ENCODE data around the gene PKLR. TPM values are rescaled to one million over a fixed set of nuclear protein-coding genes. Genes with fewer than 3 reads are reported as not detected.

PKLR gene
- total and polyA plus RNA-seq, 2 donors (not counting 1 experiment from before 2014, with no cell fraction given) = not detected

DNA sequence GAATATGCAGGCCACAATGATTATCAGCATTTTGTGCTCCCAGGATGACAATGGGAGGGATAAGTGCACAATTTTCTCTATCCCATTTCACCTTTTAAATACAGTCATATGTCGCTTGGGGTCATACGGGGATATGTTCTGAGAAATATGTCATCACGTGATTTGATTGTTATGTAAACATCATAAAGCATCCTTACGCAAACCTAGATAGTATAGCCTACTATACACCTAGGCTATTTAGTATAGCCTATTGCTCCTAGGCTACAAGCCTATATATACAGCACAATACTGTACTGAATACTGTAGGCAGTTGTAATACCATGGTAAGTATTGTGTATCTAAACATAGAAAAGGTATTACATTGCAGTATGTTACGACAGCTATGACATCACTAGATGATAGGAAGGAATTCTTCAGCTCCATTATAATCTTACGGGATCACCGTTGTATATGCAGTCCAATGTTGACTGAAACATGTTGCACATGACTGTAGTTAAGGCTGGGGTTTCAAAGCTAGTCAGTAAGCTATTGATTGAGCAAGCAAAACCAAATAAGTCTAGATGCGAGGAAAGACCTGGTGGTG is 38.4 kb upstream of the PKLR start:
- no peak overlapping the region for H3K27ac ChIP-seq (ENCODE audit: low read length in 2 of 2)
- H2AFZ ChIP-seq (ENCODE audit: insufficient read depth, low read depth, low read length, poor library complexity, severe bottlenecking) = no peak overlapping the region
- H3K4me2 ChIP-seq (replicated peaks; ENCODE audit: low read depth, low read length, poor library complexity, severe bottlenecking) = no peak overlapping the region
- no peak overlapping the region for H3K27ac Mint-ChIP-seq
- TF ChIP-seq EZH2 (IDR thresholded peaks at IDR 0.05; ENCODE audit: borderline replicate concordance, insufficient read depth, low read depth, low read length, poor library complexity, severe bottlenecking) = no peak
- no peak for TF ChIP-seq CTCF (IDR thresholded peaks at IDR 0.05)
- H3K4me3 Mint-ChIP-seq = no peak overlapping the region
- no peak overlapping the region for H3K9ac ChIP-seq (ENCODE audit: low read length)
- ATAC-seq (ENCODE audit: low read depth) (no peak), DNase-seq (no peak)
- H4K20me1 ChIP-seq (ENCODE audit: control insufficient read depth, insufficient read depth, low read length, poor library complexity, severe bottlenecking) = peaks cover 4% of the 10 kb centered on the region
- 100% methylated on average over 4 of the region's 8 CpGs for WGBS (ENCODE audit: insufficient coverage)
- H3K79me2 ChIP-seq (ENCODE audit: control insufficient read depth, insufficient read depth, low read length) = no peaks in the 10 kb centered on the region
- no peaks in the 10 kb centered on the region for H3K9me3 Mint-ChIP-seq (ENCODE audit: insufficient read depth)
- H3K4me3 ChIP-seq (ENCODE audit: control extremely low read depth in 1 of 5, extremely low read depth in 1 of 5, insufficient read depth in 1 of 5, low read depth in 2 of 5, low read length in 4 of 5) = no peak overlapping the region
- ChIA-PET POLR2A (interaction anchor here (0.5 kb wide), 1 partner anchor 28 kb away, joined by 6 read pairs; no protein-coding TSS in a partner anchor), CTCF (interaction anchor here (1.1 to 1.5 kb wide), 2 partner anchors 17 to 165 kb away, joined by 4 to 5 read pairs; no protein-coding TSS in a partner anchor)
- intact Hi-C loops (cut with micrococcal nuclease) = no loop called here
- no peaks in the 10 kb centered on the region for H3K4me1 ChIP-seq (ENCODE audit: control insufficient read depth in 2 of 2, insufficient read depth in 2 of 2, low read length in 2 of 2)
- no peaks in the 10 kb centered on the region for H3K4me1 Mint-ChIP-seq
- H3K27me3 Mint-ChIP-seq = no peaks in the 10 kb centered on the region
- H3K27me3 ChIP-seq (replicated peaks in 1 of 4; ENCODE audit: control extremely low read depth in 1 of 4, control insufficient read depth in 3 of 4, insufficient read depth in 4 of 4, low read length in 3 of 4) = no peaks in the 10 kb centered on the region
- peaks cover 7 to 79% of the 10 kb centered on the region in 2 experiments for H3K36me3 ChIP-seq (replicated peaks in 1 of 2; ENCODE audit: control extremely low read depth in 1 of 2, control insufficient read depth in 1 of 2, extremely low read depth in 1 of 2, insufficient read depth in 2 of 2, low read length in 1 of 2)
- H3K9me3 ChIP-seq (ENCODE audit: control extremely low read depth in 1 of 3, control insufficient read depth in 2 of 3, insufficient read depth in 1 of 3, low read length in 2 of 3) = no peaks in the 10 kb centered on the region

DNA sequence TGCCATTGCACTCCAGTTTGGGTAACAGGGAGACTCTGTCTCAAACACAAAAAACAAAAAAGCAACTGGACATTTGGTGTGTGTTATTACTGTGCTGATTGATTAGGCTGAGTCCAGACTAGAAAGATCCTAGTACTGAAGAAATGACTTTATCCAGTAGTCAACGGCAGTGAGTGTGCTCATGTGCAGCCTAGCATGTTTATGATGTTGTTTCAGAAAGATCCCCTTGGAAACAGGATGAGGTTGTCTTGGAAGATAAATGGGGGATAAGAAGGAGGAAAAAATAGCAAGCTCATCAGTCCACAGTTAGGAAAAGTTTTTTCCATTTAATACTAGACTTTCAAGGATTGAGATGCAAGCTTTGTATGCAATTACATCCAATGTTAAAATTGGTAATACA is 33.7 kb upstream of the PKLR start:
- no peaks in the 10 kb centered on the region for H3K27me3 Mint-ChIP-seq
- no peaks in the 10 kb centered on the region for H3K27me3 ChIP-seq (replicated peaks in 1 of 4; ENCODE audit: control extremely low read depth in 1 of 4, control insufficient read depth in 3 of 4, insufficient read depth in 4 of 4, low read length in 3 of 4)
- WGBS (ENCODE audit: insufficient coverage) = 100% methylated on average over 1 of the region's 1 CpG
- H3K4me3 Mint-ChIP-seq = no peak overlapping the region
- intact Hi-C loops (cut with micrococcal nuclease) = no loop called here
- no peaks in the 10 kb centered on the region for H3K9me3 ChIP-seq (ENCODE audit: control extremely low read depth in 1 of 3, control insufficient read depth in 2 of 3, insufficient read depth in 1 of 3, low read length in 2 of 3)
- TF ChIP-seq CTCF (IDR thresholded peaks at IDR 0.05) = no peak
- TF ChIP-seq EZH2 (IDR thresholded peaks at IDR 0.05; ENCODE audit: borderline replicate concordance, insufficient read depth, low read depth, low read length, poor library complexity, severe bottlenecking) = no peak
- H3K4me1 ChIP-seq (ENCODE audit: control insufficient read depth in 2 of 2, insufficient read depth in 2 of 2, low read length in 2 of 2) = no peaks in the 10 kb centered on the region
- DNase-seq = no peak
- ChIA-PET CTCF (interaction anchor here (0.7 kb wide), 1 partner anchor 518 kb away, joined by 3 read pairs; no protein-coding TSS in a partner anchor), POLR2A (no interaction called here)
- H3K79me2 ChIP-seq (ENCODE audit: control insufficient read depth, insufficient read depth, low read length) = no peaks in the 10 kb centered on the region
- H3K27ac ChIP-seq (ENCODE audit: low read length in 2 of 2) = no peak overlapping the region
- no peak overlapping the region for H3K9ac ChIP-seq (ENCODE audit: low read length)
- peaks cover 4% of the 10 kb centered on the region for H4K20me1 ChIP-seq (ENCODE audit: control insufficient read depth, insufficient read depth, low read length, poor library complexity, severe bottlenecking)
- H3K27ac Mint-ChIP-seq = no peak overlapping the region
- no peak overlapping the region for H3K4me2 ChIP-seq (replicated peaks; ENCODE audit: low read depth, low read length, poor library complexity, severe bottlenecking)
- no peak overlapping the region for H2AFZ ChIP-seq (ENCODE audit: insufficient read depth, low read depth, low read length, poor library complexity, severe bottlenecking)
- H3K9me3 Mint-ChIP-seq (ENCODE audit: insufficient read depth) = no peaks in the 10 kb centered on the region
- no peak overlapping the region for H3K4me3 ChIP-seq (ENCODE audit: control extremely low read depth in 1 of 5, extremely low read depth in 1 of 5, insufficient read depth in 1 of 5, low read depth in 2 of 5, low read length in 4 of 5)
- H3K36me3 ChIP-seq (replicated peaks in 1 of 2; ENCODE audit: control extremely low read depth in 1 of 2, control insufficient read depth in 1 of 2, extremely low read depth in 1 of 2, insufficient read depth in 2 of 2, low read length in 1 of 2) = peaks cover 1 to 53% of the 10 kb centered on the region in 2 experiments
- ATAC-seq (ENCODE audit: low read depth) = no peak
- no peaks in the 10 kb centered on the region for H3K4me1 Mint-ChIP-seq

All from B cell (primary cell).